ENCODE measurements around the gene TRMT2A. TPM values are rescaled to one million over a fixed set of nuclear protein-coding genes. Genes with fewer than 3 reads are reported as not detected.

TRMT2A gene
- total RNA-seq, 1 experiment from 2014 or later: 43.4 TPM

GRCh38 chr22:20114506-20115475, 2.2 kb downstream of the TRMT2A start:
- Histone ChIP-seq H3K9me3 (no peaks in the 10 kb centered on the region), H3K4me3 (no peak overlapping the region), H3K27me3 (no peaks in the 10 kb centered on the region), H3K36me3 (peaks cover 77% of the 10 kb centered on the region)
- DNase-seq: no peak

- no peaks in the 10 kb centered on the region for H3K27me3 ChIP-seq
- peaks cover 77% of the 10 kb centered on the region for H3K36me3 ChIP-seq
- no peak overlapping the region for H3K4me3 ChIP-seq
- no peaks in the 10 kb centered on the region for H3K9me3 ChIP-seq
- DNase-seq: no peak
Observed at GRCh38 chr22:20113551-20114310, 3.3 kb downstream of the TRMT2A start.

GRCh38 chr22:20112623-20113511, 4.2 kb downstream of the TRMT2A start:
- peaks cover 75% of the 10 kb centered on the region for H3K36me3 ChIP-seq

GRCh38 chr22:20111689-20112622, 5.1 kb downstream of the TRMT2A start:
- H3K36me3 ChIP-seq: peaks cover 80% of the 10 kb centered on the region
- H3K27me3 ChIP-seq: no peaks in the 10 kb centered on the region
- no peaks in the 10 kb centered on the region for H3K9me3 ChIP-seq
- DNase-seq: no peak
- H3K4me3 ChIP-seq: no peak overlapping the region

More at GRCh38 chr22:20112623-20113511, 4.2 kb downstream of the TRMT2A start:
- H3K9me3 ChIP-seq: no peaks in the 10 kb centered on the region
- no peak for DNase-seq
- H3K27me3 ChIP-seq: no peaks in the 10 kb centered on the region
- H3K4me3 ChIP-seq: no peak overlapping the region

- no peak for DNase-seq
Observed at GRCh38 chr22:20111045-20111688, 5.9 kb downstream of the TRMT2A start.

GRCh38 chr22:20110359-20110985, 6.6 kb downstream of the TRMT2A start:
- DNase-seq: no peak
- peaks cover 85% of the 10 kb centered on the region for H3K36me3 ChIP-seq
- H3K4me3 ChIP-seq: no peak overlapping the region
- H3K9me3 ChIP-seq: no peaks in the 10 kb centered on the region
- H3K27me3 ChIP-seq: no peaks in the 10 kb centered on the region

More at GRCh38 chr22:20111045-20111688, 5.9 kb downstream of the TRMT2A start:
- no peak overlapping the region for H3K4me3 ChIP-seq
- peaks cover 85% of the 10 kb centered on the region for H3K36me3 ChIP-seq
- no peaks in the 10 kb centered on the region for H3K27me3 ChIP-seq
- H3K9me3 ChIP-seq: no peaks in the 10 kb centered on the region

- Histone ChIP-seq H3K27me3 (no peaks in the 10 kb centered on the region), H3K4me3 (no peak overlapping the region), H3K9me3 (no peaks in the 10 kb centered on the region), H3K36me3 (peaks cover 85% of the 10 kb centered on the region)
- DNase-seq: no peak
Observed at GRCh38 chr22:20109411-20110358, 7.3 kb downstream of the TRMT2A start.

GRCh38 chr22:20108757-20109230, 8.2 kb downstream of the TRMT2A start:
- H3K36me3 ChIP-seq: peaks cover 83% of the 10 kb centered on the region

GRCh38 chr22:20107951-20108756, 8.9 kb downstream of the TRMT2A start:
- Histone ChIP-seq H3K4me3 (no peak overlapping the region), H3K27me3 (no peaks in the 10 kb centered on the region), H3K36me3 (peaks cover 84% of the 10 kb centered on the region), H3K9me3 (no peaks in the 10 kb centered on the region)
- no peak for DNase-seq

More at GRCh38 chr22:20108757-20109230, 8.2 kb downstream of the TRMT2A start:
- no peak overlapping the region for H3K4me3 ChIP-seq
- H3K9me3 ChIP-seq: no peaks in the 10 kb centered on the region
- H3K27me3 ChIP-seq: no peaks in the 10 kb centered on the region
- no peak for DNase-seq

GRCh38 chr22:20107471-20107901, 9.5 kb downstream of the TRMT2A start:
- H3K27me3 ChIP-seq: no peaks in the 10 kb centered on the region
- DNase-seq: no peak
- peaks cover 83% of the 10 kb centered on the region for H3K36me3 ChIP-seq
- H3K9me3 ChIP-seq: no peaks in the 10 kb centered on the region
- no peak overlapping the region for H3K4me3 ChIP-seq

GRCh38 chr22:20106849-20107237, 10.2 kb downstream of the TRMT2A start:
- DNase-seq: no peak
- H3K27me3 ChIP-seq: no peaks in the 10 kb centered on the region
- peaks cover 84% of the 10 kb centered on the region for H3K36me3 ChIP-seq
- no peak overlapping the region for H3K4me3 ChIP-seq
- no peaks in the 10 kb centered on the region for H3K9me3 ChIP-seq

- no peaks in the 10 kb centered on the region for H3K9me3 ChIP-seq
- H3K36me3 ChIP-seq: peaks cover 88% of the 10 kb centered on the region
- DNase-seq: no peak
- no peak overlapping the region for H3K4me3 ChIP-seq
- H3K27me3 ChIP-seq: no peaks in the 10 kb centered on the region
Observed at GRCh38 chr22:20106205-20106848, 10.7 kb downstream of the TRMT2A start.

Data from MG63 (cell line).